ENCODE data around the gene SNTG2. TPM values are rescaled to one million over a fixed set of nuclear protein-coding genes. Genes with fewer than 3 reads are reported as not detected.

SNTG2 gene
- total and polyA plus RNA-seq, 2 donors (not counting 3 experiments of a cell fraction or from before 2014, with no cell fraction given) = not detected

DNA sequence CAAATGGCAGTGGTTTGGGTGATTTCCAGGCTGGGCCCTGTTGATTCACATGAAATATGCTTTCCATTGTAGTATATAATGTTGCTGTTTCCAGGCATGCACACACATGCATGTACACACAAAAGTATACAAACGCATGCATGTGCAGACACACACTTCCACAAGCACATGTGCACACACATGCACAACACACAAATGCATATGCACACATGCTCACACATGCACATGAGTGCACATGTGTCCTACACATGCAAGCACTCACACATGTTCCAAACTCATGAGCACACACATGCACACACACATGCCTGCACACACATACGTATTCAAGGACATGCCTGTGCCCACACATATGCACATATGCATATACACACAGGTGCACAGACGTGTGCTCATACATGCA lies 30.6 kb downstream of the SNTG2 start:
- H4K20me1 ChIP-seq (replicated peaks; ENCODE audit: control insufficient read depth, extremely low read depth, insufficient read depth, low read length) = no peaks in the 10 kb centered on the region
- H2AFZ ChIP-seq (ENCODE audit: low read depth, low read length) = no peak overlapping the region
- dilution Hi-C loops (cut with MboI; ENCODE audit: extremely low pct_ligation_motif_present, low sequenced_read_pairs) = no loop called here
- no peaks in the 10 kb centered on the region for H3K36me3 ChIP-seq (ENCODE audit: control insufficient read depth in 2 of 2, extremely low read depth in 1 of 2, insufficient read depth in 2 of 2, low read length in 2 of 2)
- H3K27ac ChIP-seq (ENCODE audit: insufficient read depth, low read depth, low read length) = no peak overlapping the region
- no peaks in the 10 kb centered on the region for H3K4me1 ChIP-seq (ENCODE audit: control insufficient read depth, extremely low read depth, insufficient read depth, low read length)
- no TSS peak for BruUV-seq (replicated peaks)
- POLR2A ChIA-PET = no interaction called here
- no peaks in the 10 kb centered on the region for H3K9me1 ChIP-seq (replicated peaks; ENCODE audit: control insufficient read depth, extremely low read depth, insufficient read depth, low read length)
- no peak overlapping the region for H3K9ac ChIP-seq (replicated peaks; ENCODE audit: extremely low read depth, insufficient read depth, low read length)
- H3K4me3 ChIP-seq (replicated peaks in 1 of 3; ENCODE audit: insufficient read depth in 1 of 3, low read depth in 1 of 3, low read length in 3 of 3) = no peak overlapping the region
- intact Hi-C loops (cut with micrococcal nuclease) = no loop called here
- H3K4me2 ChIP-seq (ENCODE audit: insufficient read depth, low read length) = no peak overlapping the region
- FAIRE-seq (no peak), DNase-seq (ENCODE audit: low read depth, low spot score) (no peak)
- TF ChIP-seq JUN (IDR thresholded peaks at IDR 0.05; ENCODE audit: borderline replicate concordance, insufficient read depth, insufficient read length, low read depth) (no peak), MAX (IDR thresholded peaks at IDR 0.05; ENCODE audit: insufficient read depth, insufficient read length) (peak; percentile 46), FOS (IDR thresholded peaks at IDR 0.05; ENCODE audit: borderline replicate concordance, insufficient read depth, low read length) (no peak), GATA2 (IDR thresholded peaks at IDR 0.05; ENCODE audit: insufficient read depth, insufficient read length, low read depth, low read length) (no peak), MYC (IDR thresholded peaks at IDR 0.05; ENCODE audit: low read depth, low read length) (no peak), POLR2AphosphoS5 (IDR thresholded peaks at IDR 0.05; ENCODE audit: insufficient read depth, low read depth, low read length) (no peak)
- TF ChIP-seq, protein P1, sequence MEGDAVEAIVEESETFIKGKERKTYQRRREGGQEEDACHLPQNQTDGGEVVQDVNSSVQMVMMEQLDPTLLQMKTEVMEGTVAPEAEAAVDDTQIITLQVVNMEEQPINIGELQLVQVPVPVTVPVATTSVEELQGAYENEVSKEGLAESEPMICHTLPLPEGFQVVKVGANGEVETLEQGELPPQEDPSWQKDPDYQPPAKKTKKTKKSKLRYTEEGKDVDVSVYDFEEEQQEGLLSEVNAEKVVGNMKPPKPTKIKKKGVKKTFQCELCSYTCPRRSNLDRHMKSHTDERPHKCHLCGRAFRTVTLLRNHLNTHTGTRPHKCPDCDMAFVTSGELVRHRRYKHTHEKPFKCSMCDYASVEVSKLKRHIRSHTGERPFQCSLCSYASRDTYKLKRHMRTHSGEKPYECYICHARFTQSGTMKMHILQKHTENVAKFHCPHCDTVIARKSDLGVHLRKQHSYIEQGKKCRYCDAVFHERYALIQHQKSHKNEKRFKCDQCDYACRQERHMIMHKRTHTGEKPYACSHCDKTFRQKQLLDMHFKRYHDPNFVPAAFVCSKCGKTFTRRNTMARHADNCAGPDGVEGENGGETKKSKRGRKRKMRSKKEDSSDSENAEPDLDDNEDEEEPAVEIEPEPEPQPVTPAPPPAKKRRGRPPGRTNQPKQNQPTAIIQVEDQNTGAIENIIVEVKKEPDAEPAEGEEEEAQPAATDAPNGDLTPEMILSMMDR (IDR thresholded peaks at IDR 0.05; ENCODE audit: extremely low read depth in 1 of 2, insufficient read depth in 1 of 2, low read depth in 1 of 2, low read length in 2 of 2) = no peak
- no peaks in the 10 kb centered on the region for H3K79me2 ChIP-seq (ENCODE audit: control insufficient read depth, insufficient read depth, low read length)
- peaks cover 7% of the 10 kb centered on the region for H3K9me3 ChIP-seq (replicated peaks; ENCODE audit: control insufficient read depth, insufficient read depth, low read length)
- CTCF ChIA-PET = no interaction called here
- H3K27me3 ChIP-seq (ENCODE audit: control insufficient read depth in 2 of 2, insufficient read depth in 2 of 2, low read length in 2 of 2) = no peaks in the 10 kb centered on the region
